ENCODE results near the gene RCC1.

GRCh38 chr1:28548318-28548717 lies 42.5 kb downstream of the RCC1 start:
- TF ChIP-seq ZNF274 (IDR thresholded peaks at IDR 0.05; ENCODE audit: low read depth, low read length) (no peak), YY1 (IDR thresholded peaks at IDR 0.05; ENCODE audit: insufficient read depth, insufficient read length) (no peak)
